ENCODE measurements around the gene KATNIP.

GRCh38 chr16:27539636-27540035, 10.3 kb upstream of the KATNIP start:
- TF ChIP-seq CTCF (IDR thresholded peaks at IDR 0.05), result no peak
- TF ChIP-seq POLR2AphosphoS5 (IDR thresholded peaks at IDR 0.05), result no peak
- TF ChIP-seq POLR2A (IDR thresholded peaks at IDR 0.05; ENCODE audit: low read depth), result no peak
- TF ChIP-seq EP300 (IDR thresholded peaks at IDR 0.05), result no peak

Data from esophagus muscularis mucosa (tissue), 4 donors.